HepG2 (cell line): ENCODE results near the gene PSMD5. TPM values are rescaled to one million over a fixed set of nuclear protein-coding genes. Genes with fewer than 3 reads are reported as not detected.

Experiments
- ATF6 ChIP-seq: sonication (generic); formaldehyde crosslinking; conservative IDR thresholded peaks from 2 replicates; pipeline ENCODE4 v1.4.0; 2020; ENCODE audit warnings: missing genetic modification reagents
- BCL3 ChIP-seq: sonication (generic); formaldehyde crosslinking; IDR thresholded peaks from 2 replicates; pipeline ENCODE4 v1.5.1; 2020; ENCODE audit warnings: mild to moderate bottlenecking, missing genetic modification reagents, moderate library complexity
- BCL6 ChIP-seq: IDR thresholded peaks from 2 replicates; pipeline ENCODE4 v1.6.1; 2016; ENCODE audit warnings: missing genetic modification reagents, missing compliant biosample characterization
- E2F2 ChIP-seq: sonication (generic); formaldehyde crosslinking; IDR thresholded peaks from 2 replicates; pipeline ENCODE4 v1.4.0; 2020; ENCODE audit warnings: missing genetic modification reagents, borderline replicate concordance
- FOXJ3 ChIP-seq: sonication (generic); formaldehyde crosslinking; IDR thresholded peaks from 2 replicates; pipeline ENCODE4 v1.4.0; 2020; ENCODE audit warnings: missing genetic modification reagents, mild to moderate bottlenecking, borderline replicate concordance
- HNF4G ChIP-seq, 2 experiments: sonication (generic) in 1 of 2; formaldehyde crosslinking in 1 of 2; IDR thresholded peaks; 2 replicates each; pipeline versions ENCODE4 v1.4.0 to v1.6.1; 2011 to 2020; ENCODE audit warnings: borderline replicate concordance in 2 of 2, low read depth in 2 of 2, mild to moderate bottlenecking in 2 of 2, low read length in 1 of 2, missing genetic modification reagents in 1 of 2, moderate library complexity in 1 of 2
- KLF11 ChIP-seq: IDR thresholded peaks from 2 replicates; pipeline ENCODE4 v1.6.1; 2016; ENCODE audit warnings: missing compliant biosample characterization
- NCOA5 ChIP-seq: sonication (generic); formaldehyde crosslinking; IDR thresholded peaks from 2 replicates; pipeline ENCODE4 v1.4.0; 2020; ENCODE audit warnings: missing genetic modification reagents
- REST ChIP-seq, 2 experiments: IDR thresholded peaks; 2 replicates each; pipeline ENCODE4 v1.6.1; 2011 to 2012; ENCODE audit warnings: low read length in 2 of 2, borderline replicate concordance in 1 of 2, low read depth in 1 of 2, mild to moderate bottlenecking in 1 of 2, moderate library complexity in 1 of 2
- ZBTB34 ChIP-seq: sonication (generic); formaldehyde crosslinking; IDR thresholded peaks from 2 replicates; pipeline ENCODE4 v1.8.0; 2022; ENCODE audit warnings: mild to moderate bottlenecking, missing genetic modification reagents
- ZNF121 ChIP-seq: sonication (generic); formaldehyde crosslinking; IDR thresholded peaks from 2 replicates; pipeline ENCODE4 v1.5.0; 2020; ENCODE audit warnings: mild to moderate bottlenecking, missing genetic modification reagents
- ZNF160 ChIP-seq: sonication (generic); formaldehyde crosslinking; IDR thresholded peaks from 2 replicates; pipeline ENCODE4 v1.8.0; 2022; ENCODE audit warnings: mild to moderate bottlenecking, inconsistent platforms, missing genetic modification reagents
- ZNF280D ChIP-seq: sonication (generic); formaldehyde crosslinking; IDR thresholded peaks from 2 replicates; pipeline ENCODE4 v1.5.1; 2020; ENCODE audit warnings: mild to moderate bottlenecking, missing genetic modification reagents
- ZNF615 ChIP-seq: sonication (generic); formaldehyde crosslinking; IDR thresholded peaks from 2 replicates; pipeline ENCODE4 v1.5.0; 2020; ENCODE audit warnings: mild to moderate bottlenecking, missing genetic modification reagents, borderline replicate concordance
- polyA plus RNA-seq, 8 experiments: library from polyadenylated mRNA; depleted of rRNA in 3 of 8; stranded (reverse) in 7 of 8; unstranded in 1 of 8; fragments of >200 nt; fragmentation: Illumina TruSeq in 4 of 8; extraction: Trizol in 4 of 8; gene quantifications; 2 replicates each; pipeline versions ENCODE4 v1.2.1 to v1.2.3, GENCODE V29; 2011 to 2016; ENCODE audit warnings: low read depth in 4 of 8, missing spikeins in 1 of 8, mixed read lengths in 1 of 8; ENCODE audit not compliant: insufficient read depth in 1 of 8
- total RNA-seq, 5 experiments: library from RNA; depleted of rRNA; stranded (reverse); fragments of >200 nt; fragmentation: Illumina TruSeq; extraction: Trizol; gene quantifications; 2 replicates each; pipeline ENCODE4 v1.2.3, GENCODE V29; 2016; ENCODE audit warnings: low read depth in 1 of 5

Gene PSMD5
- total and polyA plus RNA-seq, 2 of the 13 experiments (the other 11 are each of a cell fraction or from before 2014, with no cell fraction given), result 12.7 to 18.1 TPM

- TF ChIP-seq ZNF280D (CRISPR knock-in tag) (peak; percentile 84), ZNF160 (CRISPR knock-in tag) (no peak), E2F2 (peak; percentile 77; the same call in 1 of the 2 replicates), KLF11 (no peak), ATF6 (CRISPR knock-in tag) (no peak), BCL3 (CRISPR knock-in tag) (no peak), HNF4G (IDR thresholded peaks at IDR 0.05; ENCODE audit: borderline replicate concordance, low read depth, low read length) (no peak), HNF4G (CRISPR knock-in tag; IDR thresholded peaks at IDR 0.05; ENCODE audit: borderline replicate concordance, low read depth) (peak; percentile 61; the same call in 1 of the 2 replicates), NCOA5 (CRISPR knock-in tag) (no peak), BCL6 (CRISPR knock-in tag) (0 out of 2 replicates have a peak, but pooled peaks have one; percentile 11), ZBTB34 (CRISPR knock-in tag) (no peak), ZNF121 (no peak), REST (IDR thresholded peaks at IDR 0.05; ENCODE audit: borderline replicate concordance in 1 of 2, low read depth in 1 of 2, low read length in 2 of 2) (no peak; a peak in 1 of 4 replicates), ZNF615 (CRISPR knock-in tag) (no peak), FOXJ3 (CRISPR knock-in tag) (no peak)
These were observed 34.7 kb upstream of the PSMD5 start (continued) for GRCh38 chr9:120877276-120878034.
